K562 (cell line): ENCODE results near the gene MPG. TPM values are rescaled to one million over a fixed set of nuclear protein-coding genes. Genes with fewer than 3 reads are reported as not detected.

Experiments
- ATAC-seq: fragments of 200-7000 bp; cut with Tn5 transposase; 3 replicates; pipeline ENCODE4 v1.9.1; 2020; ENCODE audit warnings: moderate library complexity
- BruUV-seq: library from RNA; stranded (reverse); fragments of 400-500 nt; replicated peaks from 2 replicates; lab custom pipeline; 2021; lab: Mats Ljungman, UMichigan
- CTCF ChIA-PET: fragments of 300-600 bp; formaldehyde crosslinking; extraction: SDS; loops from one replicate; lab custom pipeline; 2021; ENCODE audit warnings: low intra/inter-chr PET ratio; lab: Yijun Ruan, JAX
- POLR2A ChIA-PET: fragments of 300-600, 350-650 bp; sonication (Branson Sonifier 250); formaldehyde crosslinking; extraction: SDS; loops from one replicate; lab custom pipeline; 2021; ENCODE audit warnings: antibody characterized with exemption, inconsistent platforms; lab: Yijun Ruan, JAX
- DNase-seq, 4 experiments: peaks; one replicate each; pipeline versions ENCODE4 v3.0.0 to v3.0.0-alpha.2; 2011 to 2018; ENCODE audit warnings: low spot score in 3 of 4, mixed read lengths in 3 of 4; ENCODE audit errors: extremely low read depth in 1 of 4
- FAIRE-seq: peaks from 2 replicates; lab custom pipeline; 2011; peaks lifted over from hg19 to GRCh38; lab: Jason Lieb, UNC
- H2AFZ ChIP-seq: 2 replicates; pipeline ENCODE4 v1.6.0; 2011; ENCODE audit warnings: low read depth, low read length, control low read depth, inconsistent platforms
- H3K27ac ChIP-seq: fragments of 200-600 bp; 3 replicates; pipeline ENCODE4 v1.8.0; 2011; ENCODE audit warnings: low read depth, mild to moderate bottlenecking, control low read depth, inconsistent platforms, low read length, moderate library complexity, mixed read lengths; ENCODE audit errors: extremely low read depth
- H3K27me3 ChIP-seq, 2 experiments: fragments of 300-600 bp in 1 of 2; 2 replicates in 1 of 2; 3 replicates in 1 of 2; pipeline versions ENCODE4 v1.6.0 to v1.8.0; 2011; ENCODE audit warnings: inconsistent platforms in 2 of 2, low read length in 2 of 2, mild to moderate bottlenecking in 1 of 2, mixed read lengths in 1 of 2, moderate library complexity in 1 of 2; ENCODE audit not compliant: control insufficient read depth in 2 of 2, insufficient read depth in 2 of 2
- H3K36me3 ChIP-seq: fragments of 300-600 bp; 3 replicates; pipeline ENCODE4 v1.8.0; 2011; ENCODE audit warnings: mild to moderate bottlenecking, low read length, inconsistent platforms; ENCODE audit not compliant: control insufficient read depth, insufficient read depth
- H3K4me1 ChIP-seq, 2 experiments: fragments of 200-600 bp in 1 of 2; replicated peaks in 1 of 2; 2 replicates in 1 of 2; 3 replicates in 1 of 2; pipeline versions ENCODE4 v1.5.1 to v1.8.0; 2011; ENCODE audit warnings: inconsistent platforms in 2 of 2, low read length in 2 of 2, mild to moderate bottlenecking in 1 of 2, mixed read lengths in 1 of 2, moderate library complexity in 1 of 2; ENCODE audit not compliant: control insufficient read depth in 2 of 2, insufficient read depth in 2 of 2
- H3K4me2 ChIP-seq: 2 replicates; pipeline ENCODE4 v1.6.1; 2011; ENCODE audit warnings: low read length, control low read depth, inconsistent platforms, mixed read lengths; ENCODE audit not compliant: insufficient read depth
- H3K4me3 ChIP-seq: fragments of 200-600 bp; sonication (generic), shearing (Covaris generic); 2 replicates; pipeline ENCODE4 v1.5.1; 2016; ENCODE audit warnings: control low read depth, inconsistent platforms
- H3K79me2 ChIP-seq: fragments of 200-600 bp; 3 replicates; pipeline ENCODE4 v1.8.0; 2011; ENCODE audit warnings: low read length, inconsistent platforms; ENCODE audit not compliant: control insufficient read depth, insufficient read depth
- H3K9ac ChIP-seq, 2 experiments: 2 replicates each; pipeline versions ENCODE4 v1.6.0 to v1.6.1; 2011; ENCODE audit warnings: low read depth in 2 of 2, low read length in 2 of 2, control low read depth in 1 of 2, inconsistent platforms in 1 of 2, mild to moderate bottlenecking in 1 of 2, mixed read lengths in 1 of 2; ENCODE audit not compliant: insufficient read depth in 1 of 2
- H3K9me1 ChIP-seq: one replicate; pipeline ENCODE4 v1.6.0; 2011; ENCODE audit warnings: inconsistent platforms, mild to moderate bottlenecking, low read length, moderate library complexity; ENCODE audit not compliant: control insufficient read depth, insufficient read depth
- H3K9me3 ChIP-seq: replicated peaks from 2 replicates; pipeline ENCODE4 v1.5.1; 2011; ENCODE audit warnings: low read depth, low read length, inconsistent platforms; ENCODE audit not compliant: control insufficient read depth, insufficient read depth
- H4K20me1 ChIP-seq: replicated peaks from 2 replicates; pipeline ENCODE4 v1.6.1; 2011; ENCODE audit warnings: low read length, inconsistent platforms, mixed read lengths; ENCODE audit not compliant: control insufficient read depth, insufficient read depth
- E2F8 ChIP-seq: fragments of 450-650 bp; IDR thresholded peaks from 2 replicates; pipeline ENCODE4 v1.7.1; 2018; ENCODE audit warnings: mild to moderate bottlenecking, low read depth; ENCODE audit not compliant: partially characterized antibody
- SRSF3 ChIP-seq: fragments of 200-400 bp; formaldehyde crosslinking; IDR thresholded peaks from 2 replicates; pipeline ENCODE4 v1.6.1; 2016; ENCODE audit warnings: mild to moderate bottlenecking, low read length, moderate library complexity; ENCODE audit not compliant: insufficient read depth
- ZNF511 ChIP-seq: sonication (generic); formaldehyde crosslinking; IDR thresholded peaks from 2 replicates; pipeline ENCODE4 v1.8.0; 2022; ENCODE audit warnings: mild to moderate bottlenecking, missing genetic modification reagents
- WGBS: fragments of 100-300 bp; shearing (Covaris generic); methylation state at CpG from one replicate; pipeline ENCODE4 v1.1.6; 2016; ENCODE audit warnings: low coverage, mixed read lengths; ENCODE audit not compliant: insufficient coverage; ENCODE audit errors: missing lambda C conversion rate; 5-methylcytosine and 5-hydroxymethylcytosine counted together
- in situ Hi-C: fragments of 300-500 bp; cut with MboI; formaldehyde crosslinking; loops from 4 replicates; pipeline ENCODE4 v1.15.0; 2018; ENCODE audit warnings: inconsistent platforms, mixed read lengths
- intact Hi-C: fragments of 100-400 bp; cut with micrococcal nuclease; formaldehyde crosslinking; loops from 2 replicates; pipeline ENCODE4 v1.14.2; 2022
- polyA plus RNA-seq, 8 experiments: library from polyadenylated mRNA; depleted of rRNA in 4 of 8; stranded (reverse) in 5 of 8; unstranded in 3 of 8; fragments of >200 nt; fragmentation: Nextera tagmentation in 2 of 8; fragmentation: Illumina TruSeq in 1 of 8; extraction: Ambion mirVana in 2 of 8; extraction: Trizol in 1 of 8; gene quantifications; 2 replicates each; pipeline versions ENCODE4 v1.2.1 to v1.2.3, GENCODE V29; 2011 to 2014; ENCODE audit warnings: inconsistent platforms in 1 of 8, missing spikeins in 1 of 8
- total RNA-seq, 7 experiments: library from RNA; depleted of rRNA in 6 of 7; stranded (reverse); fragments of >200 nt in 6 of 7; fragmentation: Illumina TruSeq in 2 of 7; extraction: Trizol in 2 of 7; gene quantifications; 2 replicates each; pipeline versions ENCODE4 v1.2.1 to v1.2.3, GENCODE V29; 2011 to 2021; ENCODE audit warnings: low replicate concordance in 1 of 7

The MPG gene
- total and polyA plus RNA-seq, 9 of the 15 experiments (the other 6 are each of a cell fraction or from before 2014, with no cell fraction given): 0.42 to 226 (median 36.2) TPM

GRCh38 chr16:69181-69580, 8.8 kb upstream of the MPG start:
- H4K20me1 ChIP-seq: peaks cover 13% of the 10 kb centered on the region
- H3K9ac ChIP-seq: 0 out of 4 replicates have a peak overlapping the region, but pooled peaks of 1 of the 2 experiments have one; percentile 8
- no peak for ATAC-seq
- intact Hi-C loops: no loop called here
- no TSS peak for BruUV-seq
- WGBS: 51% methylated on average over 8 of the region's 8 CpGs
- H3K27me3 ChIP-seq: no peaks in the 10 kb centered on the region
- no peaks in the 10 kb centered on the region for H3K36me3 ChIP-seq
- no peaks in the 10 kb centered on the region for H3K79me2 ChIP-seq
- no peak overlapping the region for H3K27ac ChIP-seq
- peaks cover 5 to 72% of the 10 kb centered on the region in 2 experiments; a peak in 4 of 5 replicates for H3K4me1 ChIP-seq
- ChIA-PET CTCF (interaction anchor here (7.3 kb wide), 1 partner anchor 28 kb away, joined by 125 read pairs; no protein-coding TSS in a partner anchor), POLR2A (interaction anchor here (0.6 to 4.4 kb wide), 7 partner anchors 9 to 141 kb away, joined by 3 to 18 read pairs (median 3); partner anchors contain the start of genes POLR3K and SNRNP25)
- no peak for DNase-seq
- no peak overlapping the region for H3K4me2 ChIP-seq
- in situ Hi-C loops: no loop called here
- H3K9me3 ChIP-seq: no peaks in the 10 kb centered on the region; the same call in 1 of the 2 replicates
- no peak overlapping the region for H2AFZ ChIP-seq
- no peak overlapping the region for H3K4me3 ChIP-seq
- no peak for FAIRE-seq
- no peaks in the 10 kb centered on the region for H3K9me1 ChIP-seq
- TF ChIP-seq ZNF511 (CRISPR knock-in tag): no peak
- TF ChIP-seq E2F8: no peak
- no peak for TF ChIP-seq SRSF3
